ENCODE results near the gene ADCY3. TPM values are rescaled to one million over a fixed set of nuclear protein-coding genes. Genes with fewer than 3 reads are reported as not detected.
A peak's percentile ranks its signal among the peaks of the same experiment; 100 is the strongest.

Gene ADCY3
- total and polyA plus RNA-seq, 10 of the 15 experiments (the other 5 are each of a cell fraction or from before 2014, with no cell fraction given): 2.8 to 102 (median 50.4) TPM

DNA sequence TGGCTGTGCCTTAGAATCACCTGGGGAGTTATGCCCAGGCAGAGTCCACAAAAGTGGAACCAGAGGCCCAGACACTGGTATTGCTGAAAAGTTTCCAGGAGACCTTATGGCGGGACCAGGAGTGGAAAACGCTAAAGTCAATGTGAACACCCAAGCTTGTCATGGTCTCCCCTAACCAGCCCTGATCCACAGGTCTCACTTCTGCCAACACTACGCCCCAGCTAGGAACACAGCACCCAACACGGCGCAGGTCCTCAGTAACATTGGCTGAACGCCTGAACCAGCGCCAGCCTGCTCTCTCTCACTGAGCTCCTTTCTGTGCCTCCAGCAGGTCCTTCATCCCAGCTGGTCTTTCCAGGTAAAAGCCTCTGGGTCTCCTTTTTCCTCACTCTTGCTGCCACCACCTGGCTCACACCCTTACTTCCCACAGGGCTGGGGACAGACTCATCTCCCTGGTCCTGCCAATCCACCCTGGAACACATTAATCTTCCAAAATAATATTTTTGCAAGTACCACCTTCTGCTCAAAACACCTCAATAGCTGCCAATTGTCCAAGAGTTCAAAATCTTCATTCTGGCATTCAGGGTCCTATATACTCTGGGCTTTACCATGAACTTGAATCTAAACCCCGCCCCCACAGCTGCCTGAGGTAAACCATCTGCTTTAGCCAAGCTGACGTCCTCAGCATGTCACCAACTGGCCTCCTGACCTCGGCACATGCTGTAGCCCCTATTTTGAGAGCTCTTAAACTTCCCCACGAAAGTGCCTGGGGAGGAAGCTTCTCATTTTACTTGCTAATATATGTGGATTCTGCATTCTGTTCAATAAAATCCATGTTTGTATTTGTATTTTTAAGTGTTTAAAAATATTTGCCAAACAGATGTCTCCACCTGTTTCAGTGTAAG lies 34.6 kb downstream of the ADCY3 start:
- RAD21 ChIA-PET (ENCODE audit: unreplicated experiment): interaction anchor here (1.2 kb wide), 1 partner anchor 66 kb away, joined by 3 read pairs; no protein-coding TSS in a partner anchor
- WGBS (ENCODE audit: insufficient coverage, insufficient replicate concordance, low lambda C conversion rate, missing lambda C conversion rate): 75% methylated on average over 11 of the region's 11 CpGs
- Histone ChIP-seq H4K20me1 (ENCODE audit: control insufficient read depth, insufficient read depth) (no peaks in the 10 kb centered on the region), H3K4me3 (0 out of 2 replicates have a peak overlapping the region, but pooled peaks have one; percentile 18), H3K9ac (ENCODE audit: control insufficient read depth, insufficient read depth, low read length) (no peak overlapping the region), H3K9me3 (replicated peaks; ENCODE audit: control insufficient read depth, insufficient read depth, low read length) (peaks cover 1% of the 10 kb centered on the region; the same call in 2 of the 3 replicates), H3K36me3 (ENCODE audit: control insufficient read depth in 2 of 2, insufficient read depth in 2 of 2, low read length in 1 of 2) (peaks cover 3% of the 10 kb centered on the region in 2 experiments), H3K27me3 (replicated peaks in 1 of 2; ENCODE audit: control insufficient read depth in 2 of 2, insufficient read depth in 2 of 2, low read length in 1 of 2) (no peaks in the 10 kb centered on the region), H3K27ac (ENCODE audit: control insufficient read depth, insufficient read depth) (peak overlapping the region; percentile 1), H3K4me1 (ENCODE audit: control insufficient read depth, insufficient read depth, low read length) (peaks cover 25% of the 10 kb centered on the region), H3K79me2 (ENCODE audit: control insufficient read depth, insufficient read depth, low read length) (peaks cover 54% of the 10 kb centered on the region), H2AFZ (ENCODE audit: control insufficient read depth, low read depth, low read length) (no peak overlapping the region), H3K4me2 (ENCODE audit: control insufficient read depth, insufficient read depth) (no peak overlapping the region; the same call in 1 of the 2 replicates)
- POLR2A ChIA-PET: interaction anchor here (0.6 to 0.8 kb wide), 2 partner anchors 31 to 95 kb away, joined by 3 to 5 read pairs; no protein-coding TSS in a partner anchor
- DNase-seq (ENCODE audit: low read depth, low spot score) (no peak), ATAC-seq (peak; percentile 65), FAIRE-seq (no peak)
- no TSS peak for BruUV-seq (replicated peaks)
- CTCF ChIA-PET: interaction anchor here (0.6 kb wide), 1 partner anchor 15 kb away, joined by 3 read pairs; no protein-coding TSS in a partner anchor
- SMC1A ChIA-PET (ENCODE audit: uncharacterized antibody, unreplicated experiment): interaction anchor here (1.1 kb wide), 1 partner anchor 24 kb away, joined by 3 read pairs; no protein-coding TSS in a partner anchor
- in situ Hi-C loops (cut with MboI) (no loop called here), intact Hi-C loops (cut with micrococcal nuclease; ENCODE audit: unreplicated experiment) (no loop called here)
- TF ChIP-seq RBBP5 (conservative IDR thresholded peaks at IDR 0.05) (no peak), MYB (IDR thresholded peaks at IDR 0.05; ENCODE audit: borderline replicate concordance, low read depth, low read length) (no peak), POLR2A (IDR thresholded peaks at IDR 0.05; ENCODE audit: low read depth, low read length) (0 out of 2 replicates have a peak, but pooled peaks have one; percentile 30), WRNIP1 (IDR thresholded peaks at IDR 0.05; ENCODE audit: borderline replicate concordance, low read depth, low read length) (no peak), PAX8 (IDR thresholded peaks at IDR 0.05) (no peak), HDAC2 (IDR thresholded peaks at IDR 0.05) (no peak), ESRRA (IDR thresholded peaks at IDR 0.05; ENCODE audit: low read length) (no peak), ASH2L (IDR thresholded peaks at IDR 0.05; ENCODE audit: borderline replicate concordance, low read depth) (no peak), IKZF2 (IDR thresholded peaks at IDR 0.05) (no peak), MXI1 (IDR thresholded peaks at IDR 0.05; ENCODE audit: low read depth, low read length) (no peak), ZNF24 (IDR thresholded peaks at IDR 0.05) (no peak), STAT1 (conservative IDR thresholded peaks at IDR 0.05) (no peak), CREB1 (IDR thresholded peaks at IDR 0.05; ENCODE audit: low read depth) (peak; percentile 81), YY1 (IDR thresholded peaks at IDR 0.05; ENCODE audit: low read depth, low read length) (no peak), NR2C2 (IDR thresholded peaks at IDR 0.05; ENCODE audit: borderline replicate concordance, control insufficient read depth, insufficient read length, low read depth) (no peak), POLR2AphosphoS5 (IDR thresholded peaks at IDR 0.05; ENCODE audit: low read length) (peak; percentile 9; the same call in 1 of the 2 replicates), FOXK2 (IDR thresholded peaks at IDR 0.05) (no peak), JUNB (IDR thresholded peaks at IDR 0.05) (no peak), BRCA1 (IDR thresholded peaks at IDR 0.05; ENCODE audit: low read depth, low read length) (no peak), KDM1A (IDR thresholded peaks at IDR 0.05; ENCODE audit: borderline replicate concordance) (no peak), TCF7 (IDR thresholded peaks at IDR 0.05; ENCODE audit: borderline replicate concordance) (no peak), LARP7 (IDR thresholded peaks at IDR 0.05) (no peak), ATF7 (IDR thresholded peaks at IDR 0.05; ENCODE audit: low read depth) (no peak), EGR1 (IDR thresholded peaks at IDR 0.05; ENCODE audit: borderline replicate concordance in 1 of 2, low read depth in 2 of 2, low read length in 2 of 2) (no peak), CHD4 (IDR thresholded peaks at IDR 0.05) (no peak), NR2C1 (IDR thresholded peaks at IDR 0.05) (no peak)
- TF ChIP-seq, protein P1, sequence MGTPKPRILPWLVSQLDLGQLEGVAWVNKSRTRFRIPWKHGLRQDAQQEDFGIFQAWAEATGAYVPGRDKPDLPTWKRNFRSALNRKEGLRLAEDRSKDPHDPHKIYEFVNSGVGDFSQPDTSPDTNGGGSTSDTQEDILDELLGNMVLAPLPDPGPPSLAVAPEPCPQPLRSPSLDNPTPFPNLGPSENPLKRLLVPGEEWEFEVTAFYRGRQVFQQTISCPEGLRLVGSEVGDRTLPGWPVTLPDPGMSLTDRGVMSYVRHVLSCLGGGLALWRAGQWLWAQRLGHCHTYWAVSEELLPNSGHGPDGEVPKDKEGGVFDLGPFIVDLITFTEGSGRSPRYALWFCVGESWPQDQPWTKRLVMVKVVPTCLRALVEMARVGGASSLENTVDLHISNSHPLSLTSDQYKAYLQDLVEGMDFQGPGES (IDR thresholded peaks at IDR 0.05): no peak
